NCI-H82 (cell line): ENCODE results near the gene CFAP100.
A peak's percentile ranks its signal among the peaks of the same experiment; 100 is the strongest.

Experiments used
- DNase-seq: peaks from one replicate; lab custom pipeline; 2025; lab: John Stamatoyannopoulos, UW

Gene CFAP100

GRCh38 chr3:126356373-126357264, 38.1 kb upstream of the CFAP100 start:
- peak; percentile 72 for DNase-seq

- DNase-seq = peak; percentile 91
Observed at GRCh38 chr3:126357295-126358037, 37.2 kb upstream of the CFAP100 start, which contains the start of gene KLF15. Gene KLF15, minus strand, starts transcription at chr3:126357408. Its CDS starts 4,486 bp downstream, at chr3:126352922.

DNA sequence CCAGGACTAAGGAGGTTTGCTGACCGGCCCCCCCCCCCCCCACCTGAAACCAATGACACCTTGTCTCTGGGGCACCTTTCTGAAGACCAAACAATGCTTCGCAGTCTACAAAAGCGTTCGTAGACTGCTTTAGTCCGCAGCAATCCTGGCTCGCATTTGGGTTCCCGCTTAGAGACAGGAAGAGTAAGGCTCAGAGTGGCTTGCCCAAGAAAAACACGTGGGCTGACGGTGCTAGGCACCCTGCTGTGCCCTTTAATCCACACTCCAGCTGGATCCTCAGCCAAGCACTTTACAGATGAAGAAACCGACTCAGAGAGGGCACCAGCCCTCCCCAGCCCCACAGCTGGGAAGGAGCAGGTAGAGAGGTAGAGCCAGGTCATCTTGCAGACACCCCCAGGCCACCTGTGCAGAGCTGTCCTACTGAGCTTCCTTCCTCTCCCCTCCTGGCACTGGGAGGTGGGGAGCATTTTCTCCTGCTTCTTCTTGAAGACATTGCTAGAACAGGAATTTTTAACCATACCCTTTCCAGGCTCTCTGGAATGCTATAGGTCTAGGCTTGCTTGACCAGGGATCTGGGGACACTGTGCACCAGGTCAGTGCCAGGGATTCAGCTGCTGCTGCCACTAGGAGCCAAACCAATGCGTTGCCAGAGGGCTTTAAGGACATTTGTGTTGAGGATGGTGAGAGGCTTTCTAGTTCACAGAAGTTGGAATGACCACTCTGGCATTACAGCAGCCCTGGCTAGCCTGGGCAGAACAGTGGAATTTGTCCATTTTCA, 36.5 kb upstream of the CFAP100 start:
- peak; percentile 59 for DNase-seq

GRCh38 chr3:126358816-126359181, 35.9 kb upstream of the CFAP100 start:
- DNase-seq = no peak

DNA sequence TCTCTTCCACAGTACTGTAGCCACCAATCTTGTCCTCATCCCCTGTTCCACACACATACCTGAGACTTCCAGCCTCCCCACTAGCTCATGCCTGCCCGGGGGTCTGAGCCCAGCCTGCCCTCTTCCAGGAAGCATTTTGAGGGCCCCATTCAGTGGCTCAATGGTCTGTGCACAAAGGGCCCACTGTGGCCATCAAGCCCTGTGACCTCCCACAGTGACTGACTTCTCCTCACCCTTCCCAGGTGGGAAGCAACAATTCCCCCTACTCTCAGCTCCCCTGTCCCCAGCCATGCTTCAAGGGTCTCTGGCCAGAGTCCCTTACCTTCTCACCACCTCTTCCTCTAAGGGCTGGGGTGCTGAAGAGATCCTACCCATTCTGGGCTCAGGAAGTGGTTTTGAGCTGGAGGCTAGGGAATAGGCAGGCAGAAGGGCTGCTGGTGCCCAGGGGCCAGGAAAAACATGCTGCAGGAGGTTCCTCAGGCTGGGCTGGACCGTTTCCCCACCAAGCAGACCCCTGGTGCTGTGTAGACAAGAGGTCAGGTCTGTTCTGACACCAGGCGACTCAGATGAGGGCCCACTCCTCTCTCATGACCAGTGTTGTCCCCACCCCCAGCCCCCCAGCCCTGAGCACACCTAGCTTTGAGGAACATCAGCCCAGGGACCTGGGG, 34.5 kb upstream of the CFAP100 start:
- no peak for DNase-seq

GRCh38 chr3:126360714-126361060, 34.0 kb upstream of the CFAP100 start:
- no peak for DNase-seq

DNA sequence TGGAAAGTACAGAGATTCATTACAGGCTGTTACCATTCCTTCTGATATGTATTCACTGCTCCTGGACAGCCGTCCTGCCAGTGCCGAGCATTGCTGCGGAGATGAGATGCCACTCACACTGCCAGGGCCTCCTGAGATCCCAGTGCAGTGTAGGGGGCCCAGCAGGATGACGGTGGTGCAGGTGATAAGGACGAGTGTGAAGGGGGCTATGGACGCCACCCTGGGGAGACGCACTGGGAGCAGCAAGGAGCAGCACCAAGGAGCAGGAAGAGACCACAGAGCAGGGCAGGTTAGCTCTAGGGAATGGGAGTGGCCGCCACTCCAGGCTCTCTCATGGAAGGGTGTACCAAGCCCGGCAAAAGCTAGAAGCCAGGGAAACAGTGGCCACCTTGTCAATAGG, 33.5 kb upstream of the CFAP100 start:
- DNase-seq = no peak

DNA sequence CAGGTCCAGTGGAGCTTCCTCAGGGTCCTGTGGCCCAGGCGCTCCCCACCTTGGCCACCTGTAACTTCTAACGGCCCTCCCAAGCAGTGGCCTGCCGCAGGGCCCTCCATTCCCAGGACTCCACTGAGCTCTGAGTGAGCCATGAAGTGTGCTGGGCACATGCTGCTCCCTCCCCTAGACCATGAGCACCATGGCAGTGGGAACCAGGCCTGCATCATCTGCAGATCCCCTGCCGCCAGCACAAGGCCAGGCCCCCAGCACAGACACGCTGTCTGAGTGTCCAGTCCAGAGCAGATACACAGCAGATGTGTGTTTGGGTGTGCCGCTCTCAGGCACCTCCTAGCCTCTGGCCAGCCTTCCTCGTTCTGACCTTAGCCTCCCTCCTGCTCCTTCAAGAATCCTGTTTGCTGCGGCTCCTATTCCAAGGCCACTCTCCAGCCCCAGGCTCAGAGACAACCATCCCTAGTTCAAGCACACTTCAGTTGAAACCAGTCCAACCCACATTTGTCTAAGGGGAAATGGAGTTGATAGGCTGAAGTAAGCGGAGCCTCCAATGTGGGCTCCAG, 30.5 kb upstream of the CFAP100 start:
- DNase-seq = no peak

DNA sequence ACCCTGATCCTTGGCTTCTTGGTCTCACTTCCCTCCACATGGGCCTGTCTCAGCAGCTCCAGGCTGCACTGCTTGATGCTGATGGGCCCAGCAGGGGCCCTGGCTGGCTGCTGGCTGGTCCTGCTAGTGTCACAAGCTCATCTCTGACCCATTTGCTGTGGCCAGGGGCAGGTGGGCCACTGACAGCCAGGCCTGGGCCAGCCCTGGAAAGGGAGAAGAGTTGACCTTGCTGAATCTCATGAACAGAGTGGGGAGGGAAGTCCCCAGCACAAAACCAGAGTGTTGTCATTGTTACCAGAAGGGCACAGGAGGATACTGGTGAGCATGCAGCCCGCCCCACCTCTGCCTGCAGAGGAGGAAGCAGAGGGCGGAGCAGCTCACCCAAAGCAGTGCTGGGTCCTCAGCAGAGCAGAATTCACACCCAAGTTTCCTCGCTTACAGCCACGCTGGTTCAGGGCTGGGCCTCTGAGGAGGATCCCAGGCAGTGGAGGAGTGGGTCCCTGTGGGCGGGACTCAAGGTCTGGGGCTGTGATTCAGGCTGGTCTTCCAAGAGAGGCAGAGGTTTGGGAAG, 29.9 kb upstream of the CFAP100 start:
- DNase-seq = no peak

DNA sequence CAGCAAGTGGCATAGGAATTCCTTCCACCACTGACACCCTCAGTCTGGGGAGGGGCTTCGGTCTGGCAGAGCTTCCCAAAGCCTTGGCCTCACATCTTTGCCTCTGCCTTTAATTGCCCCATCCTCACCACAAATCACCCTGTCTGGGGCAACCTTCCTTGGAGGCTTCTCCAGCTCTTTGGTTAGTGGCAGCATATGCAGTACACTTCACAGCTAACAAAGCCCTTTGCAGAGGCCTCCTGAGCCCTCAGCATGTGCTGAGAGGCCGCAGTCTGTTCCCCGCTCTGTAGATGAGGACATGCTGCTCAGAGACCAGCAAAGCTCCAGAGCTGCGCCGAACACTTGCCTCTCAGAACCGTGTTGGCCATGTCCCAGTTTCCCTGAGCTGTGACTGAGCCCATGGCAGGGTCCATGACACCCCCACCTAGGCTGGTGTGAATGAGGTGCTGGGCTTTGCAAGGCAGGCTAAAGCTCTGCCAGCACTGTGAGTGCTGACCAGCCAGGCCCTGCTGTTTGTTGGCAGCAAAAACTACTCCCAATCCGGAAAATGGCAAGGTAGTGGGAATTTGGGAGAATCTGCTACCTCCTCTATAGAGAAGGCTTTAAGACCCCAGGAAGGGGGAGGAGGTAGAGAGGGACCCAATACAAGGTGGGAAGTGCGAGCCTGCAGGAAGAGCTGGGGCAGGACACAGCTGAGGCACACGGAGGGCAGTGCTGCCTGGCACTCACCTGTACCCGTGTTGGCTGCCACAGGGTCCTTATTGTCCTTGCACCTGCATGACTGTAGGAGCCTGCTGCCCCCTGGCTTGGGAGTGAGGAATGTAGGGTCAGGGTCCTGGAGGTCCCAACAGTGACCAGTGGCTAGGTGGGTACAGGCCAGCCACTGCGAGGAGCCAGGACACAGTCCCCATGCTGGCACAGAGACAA, 29.1 kb upstream of the CFAP100 start:
- no peak for DNase-seq

DNA sequence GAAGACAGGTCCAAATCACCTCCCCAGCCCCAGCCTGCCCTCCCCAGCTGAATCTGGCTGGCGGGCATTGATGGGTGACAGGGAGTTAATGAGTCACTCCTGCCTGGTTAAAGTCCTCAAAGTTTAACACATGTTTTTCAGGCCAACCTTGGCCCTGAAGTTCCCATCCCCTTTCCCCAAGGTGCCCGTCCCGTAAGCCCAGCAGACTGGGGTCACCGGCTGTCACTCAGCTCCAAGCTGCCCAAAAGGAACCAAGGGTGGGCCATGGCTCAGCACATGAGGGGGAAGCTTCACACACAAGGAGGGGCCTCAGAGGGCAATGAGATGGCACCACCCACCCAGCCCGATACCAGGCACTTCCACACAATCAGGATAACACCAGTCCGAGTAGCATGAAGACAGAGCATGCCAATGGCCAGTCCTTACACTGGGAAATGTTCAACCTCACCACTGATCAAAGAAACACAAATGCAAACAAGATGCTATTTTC, 27.3 kb upstream of the CFAP100 start:
- no peak for DNase-seq

- DNase-seq = no peak
Observed at GRCh38 chr3:126369490-126369889, 25.2 kb upstream of the CFAP100 start.

DNA sequence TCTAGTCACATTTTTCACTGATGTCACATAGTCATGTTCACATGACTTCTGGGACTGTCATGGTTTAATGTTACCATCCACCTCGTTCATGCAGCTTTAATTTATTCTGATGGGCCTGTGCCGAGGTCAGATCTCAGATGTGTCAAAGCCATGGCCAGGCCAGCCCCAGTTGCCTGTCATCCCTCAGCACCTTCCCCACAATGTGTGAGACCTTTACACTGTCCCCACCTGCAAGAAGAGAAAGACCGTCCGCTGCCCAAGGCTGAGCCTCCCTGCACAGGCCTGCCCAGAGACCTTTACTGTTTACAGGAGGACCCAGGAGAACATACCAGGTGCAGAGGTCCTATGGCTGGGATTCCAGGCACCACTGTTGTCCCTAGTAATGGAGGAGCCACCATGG, 24.7 kb upstream of the CFAP100 start:
- no peak for DNase-seq

GRCh38 chr3:126370606-126371005, 24.1 kb upstream of the CFAP100 start:
- DNase-seq = no peak

DNA sequence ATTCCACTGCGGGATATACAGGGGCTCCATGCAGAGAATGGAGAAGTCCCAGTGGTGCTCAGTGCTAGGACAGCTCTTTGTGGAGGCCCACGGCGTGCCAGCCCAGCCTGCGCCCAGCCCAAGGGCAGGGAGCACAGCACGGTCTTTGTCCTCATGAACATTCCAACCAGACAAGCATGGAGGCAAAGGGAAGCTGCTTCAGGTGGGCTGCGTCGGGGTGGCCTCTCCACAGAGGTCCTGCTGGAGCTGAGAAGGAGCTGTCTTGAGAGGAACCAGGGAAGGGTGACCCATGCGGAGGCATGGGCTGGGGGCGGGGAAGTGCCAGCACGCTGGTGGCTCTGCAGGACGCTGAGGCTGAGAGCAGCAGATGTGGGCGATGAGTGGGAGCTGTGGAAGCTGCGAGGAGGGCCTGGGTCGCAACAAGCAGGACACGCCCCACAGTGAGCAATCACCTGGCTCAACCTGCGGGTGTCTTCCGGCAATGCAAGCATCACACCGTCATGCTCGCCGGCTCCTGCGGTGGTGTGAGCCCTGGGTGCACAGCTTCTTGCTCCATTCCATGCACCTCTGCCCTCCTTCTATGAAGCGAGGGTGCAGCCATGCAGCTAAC, 23.5 kb upstream of the CFAP100 start:
- peak; percentile 37 for DNase-seq

DNA sequence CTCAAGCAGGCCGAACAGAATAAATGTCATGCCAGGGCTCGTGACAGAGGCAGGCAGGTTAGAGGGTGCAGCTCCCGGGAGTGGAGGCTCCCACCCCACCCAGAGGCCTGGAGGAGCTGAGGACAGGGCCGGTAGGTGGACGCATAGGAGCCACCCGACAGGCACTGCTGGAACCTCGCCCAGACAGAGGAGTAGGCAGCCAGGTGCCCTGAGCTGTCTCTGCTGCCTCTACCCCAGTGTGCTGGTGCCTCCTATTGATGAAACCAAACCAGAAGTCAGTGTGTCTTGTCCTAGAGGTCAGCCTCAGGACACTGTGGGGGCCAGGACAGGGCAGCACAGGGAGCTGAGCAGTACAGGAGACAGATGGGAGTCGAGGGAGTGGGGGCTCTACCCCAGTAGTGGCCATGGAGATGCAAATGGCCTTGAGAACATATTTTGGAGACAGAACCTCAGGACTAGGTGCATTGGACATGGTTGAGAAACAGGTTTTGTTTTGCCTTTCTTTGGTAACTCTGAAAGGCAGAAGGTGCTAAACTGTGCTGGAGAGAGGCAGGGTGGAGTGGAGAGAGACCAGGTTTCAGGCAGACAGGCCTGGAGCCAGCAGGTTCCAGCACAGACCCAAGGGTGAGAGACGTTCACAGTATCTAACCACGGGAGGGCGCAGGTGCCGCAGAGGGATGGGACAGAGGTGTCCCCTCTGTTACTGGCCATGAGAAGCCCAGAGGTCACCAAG, 22.1 kb upstream of the CFAP100 start:
- DNase-seq = no peak

- no peak for DNase-seq
Observed at GRCh38 chr3:126373146-126373613, 21.5 kb upstream of the CFAP100 start.

GRCh38 chr3:126373682-126374601, 20.8 kb upstream of the CFAP100 start:
- DNase-seq = no peak
